Naive thymus-derived CD8-positive, alpha-beta T cell (primary cell): ENCODE results near the gene FXYD1. TPM values are rescaled to one million over a fixed set of nuclear protein-coding genes. Genes with fewer than 3 reads are reported as not detected.

Experiments
- ATAC-seq, 2 donors: fragments of 150-1000 bp; cut with Tn5 transposase in 1 of 2; sonication (Bioruptor Pico), chemical (Tn5 transposase) in 1 of 2; 1 replicate in 1 of 2; 2 replicates in 1 of 2; pipeline ENCODE4 v1.10.0; 2021; ENCODE audit warnings: mild to moderate bottlenecking in 2 of 2, moderate library complexity in 2 of 2
- POLR2A ChIA-PET: fragments of 350-600 bp; sonication (Branson Sonifier 250); formaldehyde crosslinking; loops from one replicate; lab custom pipeline; 2021; ENCODE audit warnings: antibody characterized with exemption; lab: Charles Lee
- DNase-seq, 10 donors: peaks; one replicate each; pipeline versions ENCODE4 v3.0.0 to v3.0.0-alpha.2; 2020 to 2022
- H3K27ac Mint-ChIP-seq, 10 donors: one replicate each; pipeline ENCODE4 v1.8.0; 2020 to 2022; ENCODE audit warnings: mild to moderate bottlenecking in 10 of 10, mixed read lengths in 10 of 10, moderate library complexity in 4 of 10, inconsistent platforms in 1 of 10
- H3K27me3 Mint-ChIP-seq, 5 donors: one replicate each; pipeline ENCODE4 v1.8.0; 2021 to 2022; ENCODE audit warnings: mixed read lengths in 5 of 5
- H3K36me3 Mint-ChIP-seq, 3 donors: one replicate each; pipeline ENCODE4 v1.8.0; 2020 to 2022; ENCODE audit warnings: mixed read lengths in 3 of 3, mild to moderate bottlenecking in 2 of 3, inconsistent platforms in 1 of 3
- H3K4me1 Mint-ChIP-seq, 4 donors: one replicate each; pipeline ENCODE4 v1.8.0; 2021 to 2022; ENCODE audit warnings: mixed read lengths in 4 of 4
- H3K4me3 Mint-ChIP-seq, 10 donors: one replicate each; pipeline ENCODE4 v1.8.0; 2020 to 2022; ENCODE audit warnings: mild to moderate bottlenecking in 10 of 10, mixed read lengths in 10 of 10, moderate library complexity in 6 of 10, inconsistent platforms in 1 of 10
- H3K9me3 Mint-ChIP-seq, 9 donors: one replicate each; pipeline ENCODE4 v1.8.0; 2020 to 2022; ENCODE audit warnings: mixed read lengths in 9 of 9, mild to moderate bottlenecking in 3 of 9, inconsistent platforms in 1 of 9, moderate library complexity in 1 of 9
- polyA plus RNA-seq, 3 donors: library from polyadenylated mRNA; unstranded; fragments of 300-500 nt; fragmentation: Illumina TruSeq; gene quantifications; one replicate each; pipeline ENCODE4 v1.2.3, GENCODE V29; 2021
- total RNA-seq, 8 experiments: library from RNA in 2 of 8; stranded (reverse) in 2 of 8; gene quantifications; one replicate each; pipeline ENCODE4 v1.2.3 and lab custom pipeline; 2021 to 2026

FXYD1 gene
- total and polyA plus RNA-seq, 5 experiments from 2014 or later = 0.77 to 1.1 (median 0.77) TPM; not detected in 2

- no peak for ATAC-seq
- no peaks in the 10 kb centered on the region for H3K9me3 Mint-ChIP-seq
- no peak overlapping the region for H3K27ac Mint-ChIP-seq
- H3K36me3 Mint-ChIP-seq = no peaks in the 10 kb centered on the region
- peaks cover 0 to 8% (median 1%) of the 10 kb centered on the region in 5 donors for H3K27me3 Mint-ChIP-seq
- peaks cover 6 to 9% (median 6%) of the 10 kb centered on the region in 4 donors for H3K4me1 Mint-ChIP-seq
- no peak overlapping the region for H3K4me3 Mint-ChIP-seq
- peak in 1 of 10 donors; percentile 46 for DNase-seq
- POLR2A ChIA-PET = no interaction called here
These were observed 27.6 kb upstream of the FXYD1 start for GRCh38 chr19:35110974-35111373.

GRCh38 chr19:35112995-35113688 lies 25.5 kb upstream of the FXYD1 start:
- H3K9me3 Mint-ChIP-seq = no peaks in the 10 kb centered on the region
- H3K27me3 Mint-ChIP-seq = peaks cover 0 to 8% (median 1%) of the 10 kb centered on the region in 5 donors
- H3K36me3 Mint-ChIP-seq = no peaks in the 10 kb centered on the region
- POLR2A ChIA-PET = no interaction called here
- H3K4me3 Mint-ChIP-seq = no peak overlapping the region
- ATAC-seq (no peak), DNase-seq (peak in 1 of 10 donors; percentile 8)
- H3K27ac Mint-ChIP-seq = no peak overlapping the region
- H3K4me1 Mint-ChIP-seq = peaks cover 6 to 9% (median 7%) of the 10 kb centered on the region in 4 donors

- peaks cover 6 to 9% (median 8%) of the 10 kb centered on the region in 4 donors for H3K4me1 Mint-ChIP-seq
- DNase-seq = peak; percentile 54 to 82 (median 73)
- no peaks in the 10 kb centered on the region for H3K36me3 Mint-ChIP-seq
- ATAC-seq = peak; percentile 95
- H3K27me3 Mint-ChIP-seq = peaks cover 0 to 8% (median 1%) of the 10 kb centered on the region in 5 donors
- peak overlapping the region in 4 of 10 donors; percentile 1 to 79 (median 53) for H3K27ac Mint-ChIP-seq
- H3K9me3 Mint-ChIP-seq = no peaks in the 10 kb centered on the region
- peak overlapping the region in 4 of 10 donors; percentile 32 to 54 (median 44) for H3K4me3 Mint-ChIP-seq
- POLR2A ChIA-PET = interaction anchor here (1.6 kb wide), 1 partner anchor 97 kb away, joined by 4 read pairs; no protein-coding TSS in a partner anchor
These were observed 24.1 kb upstream of the FXYD1 start for GRCh38 chr19:35114353-35115176.

GRCh38 chr19:35115177-35115951 lies 23.3 kb upstream of the FXYD1 start, which contains the start of gene FXYD3:
FXYD3 (plus strand) TSS chr19:35115823; CDS start chr19:35119377, 3,554 bp downstream.
- peaks cover 0 to 8% (median 1%) of the 10 kb centered on the region in 5 donors for H3K27me3 Mint-ChIP-seq
- H3K27ac Mint-ChIP-seq = peak within 1 kb of the TSS in 4 of 10 donors; percentile 1 to 79 (median 60)
- H3K36me3 Mint-ChIP-seq = no peaks in the 10 kb centered on the region
- H3K4me1 Mint-ChIP-seq = peaks cover 6 to 9% (median 8%) of the 10 kb centered on the region in 4 donors
- no peak for ATAC-seq
- H3K4me3 Mint-ChIP-seq = peak within 1 kb of the TSS in 4 of 10 donors; percentile 32 to 54 (median 44)
- no peaks in the 10 kb centered on the region for H3K9me3 Mint-ChIP-seq
- peak in 1 of 10 donors; percentile 31 for DNase-seq
- POLR2A ChIA-PET = interaction anchor here (1.6 kb wide), 1 partner anchor 96 kb away, joined by 4 read pairs; no protein-coding TSS in a partner anchor

- POLR2A ChIA-PET = interaction anchor here (0.6 to 1.6 kb wide), 2 partner anchors 95 to 152 kb away, joined by 3 to 4 read pairs; no protein-coding TSS in a partner anchor
- Mint-ChIP-seq H3K9me3 (no peaks in the 10 kb centered on the region), H3K27ac (peak overlapping the region in 2 of 10 donors; percentile 47 to 62)
These were observed 22.4 kb upstream of the FXYD1 start for GRCh38 chr19:35116072-35116801.

GRCh38 chr19:35117116-35117515 lies 21.5 kb upstream of the FXYD1 start:
- Mint-ChIP-seq H3K36me3 (no peaks in the 10 kb centered on the region), H3K27me3 (peaks cover 0 to 3% (median 1%) of the 10 kb centered on the region in 5 donors), H3K27ac (peak overlapping the region in 3 of 10 donors; percentile 47 to 62 (median 47)), H3K4me1 (peaks cover 6 to 9% (median 8%) of the 10 kb centered on the region in 4 donors), H3K4me3 (no peak overlapping the region), H3K9me3 (no peaks in the 10 kb centered on the region)
- ATAC-seq = no peak
- DNase-seq = peak in 1 of 10 donors; percentile 40
- POLR2A ChIA-PET = interaction anchor here (0.6 kb wide), 1 partner anchor 151 kb away, joined by 3 read pairs; no protein-coding TSS in a partner anchor

More at GRCh38 chr19:35116072-35116801, 22.4 kb upstream of the FXYD1 start:
- no peak for ATAC-seq
- Mint-ChIP-seq H3K4me1 (peaks cover 6 to 9% (median 8%) of the 10 kb centered on the region in 4 donors), H3K4me3 (no peak overlapping the region), H3K27me3 (peaks cover 0 to 5% (median 1%) of the 10 kb centered on the region in 5 donors), H3K36me3 (no peaks in the 10 kb centered on the region)
- DNase-seq = peak in 1 of 10 donors; percentile 55

GRCh38 chr19:35117799-35118198 lies 20.8 kb upstream of the FXYD1 start:
- peak in 1 of 10 donors; percentile 58 for DNase-seq
- ATAC-seq = no peak
- Mint-ChIP-seq H3K27ac (peak overlapping the region in 1 of 10 donors; percentile 37), H3K9me3 (no peaks in the 10 kb centered on the region), H3K27me3 (peaks cover 0 to 2% (median 0%) of the 10 kb centered on the region in 5 donors), H3K4me1 (peaks cover 6 to 9% (median 8%) of the 10 kb centered on the region in 4 donors), H3K4me3 (no peak overlapping the region), H3K36me3 (no peaks in the 10 kb centered on the region)
- POLR2A ChIA-PET = interaction anchor here (0.6 kb wide), 1 partner anchor 851 kb away, joined by 3 read pairs; no protein-coding TSS in a partner anchor

- Mint-ChIP-seq H3K4me3 (no peak overlapping the region), H3K36me3 (no peaks in the 10 kb centered on the region), H3K27me3 (peaks cover 0 to 2% (median 0%) of the 10 kb centered on the region in 5 donors), H3K9me3 (no peaks in the 10 kb centered on the region), H3K4me1 (peaks cover 6 to 9% (median 8%) of the 10 kb centered on the region in 4 donors), H3K27ac (peak overlapping the region in 1 of 10 donors; percentile 37)
- ATAC-seq (no peak), DNase-seq (peak in 1 of 10 donors; percentile 55)
- POLR2A ChIA-PET = interaction anchor here (0.6 kb wide), 1 partner anchor 852 kb away, joined by 3 read pairs; no protein-coding TSS in a partner anchor
These were observed 20.2 kb upstream of the FXYD1 start for GRCh38 chr19:35118268-35119020.

GRCh38 chr19:35119091-35119490 lies 19.5 kb upstream of the FXYD1 start:
- Mint-ChIP-seq H3K27ac (no peak overlapping the region), H3K9me3 (no peaks in the 10 kb centered on the region), H3K36me3 (no peaks in the 10 kb centered on the region), H3K27me3 (peaks cover 0 to 2% (median 0%) of the 10 kb centered on the region in 5 donors), H3K4me1 (peaks cover 10 to 14% (median 12%) of the 10 kb centered on the region in 4 donors), H3K4me3 (no peak overlapping the region)
- ATAC-seq (no peak), DNase-seq (peak in 1 of 10 donors; percentile 34)
- POLR2A ChIA-PET = no interaction called here

GRCh38 chr19:35119578-35120155 lies 19.0 kb upstream of the FXYD1 start:
- POLR2A ChIA-PET = no interaction called here
- H3K9me3 Mint-ChIP-seq = no peaks in the 10 kb centered on the region
- peaks cover 0 to 2% (median 0%) of the 10 kb centered on the region in 5 donors for H3K27me3 Mint-ChIP-seq
- no peak overlapping the region for H3K27ac Mint-ChIP-seq
- peaks cover 12 to 15% (median 15%) of the 10 kb centered on the region in 4 donors for H3K4me1 Mint-ChIP-seq
- no peak overlapping the region for H3K4me3 Mint-ChIP-seq
- peak in 1 of 10 donors; percentile 9 for DNase-seq
- H3K36me3 Mint-ChIP-seq = no peaks in the 10 kb centered on the region
- ATAC-seq = no peak
